DMS53 (cell line): ENCODE data around the gene STAT6.
"Not testable (repeated sequence)": the region's sequence is repeated elsewhere in the genome, so short reads cannot be mapped to it uniquely, and the experiment has no call there.

ENCODE experiments used
- DNase-seq: peaks from one replicate; lab custom pipeline; 2025; lab: John Stamatoyannopoulos, UW

The STAT6 gene

DNA sequence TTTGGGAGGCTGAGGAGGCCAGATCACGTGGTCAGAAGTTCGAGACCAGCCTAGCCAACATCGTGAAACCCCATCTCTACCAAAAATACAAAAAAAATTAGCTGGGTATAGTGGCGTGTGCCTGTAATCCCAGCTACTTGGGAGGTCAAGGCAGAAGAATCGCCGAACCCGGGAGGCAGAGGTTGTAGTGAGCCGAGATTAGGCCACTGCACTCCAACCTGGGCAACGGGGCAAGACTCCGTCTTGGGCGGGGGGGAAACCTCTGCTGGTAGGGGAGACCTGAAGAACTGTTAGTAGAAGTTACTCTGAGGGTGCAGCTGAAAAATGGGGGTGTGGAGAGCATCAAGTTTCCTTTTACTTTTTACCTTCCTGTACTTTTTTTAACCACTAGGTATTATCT is 14.9 kb upstream of the STAT6 start:
- DNase-seq, result no peak

DNA sequence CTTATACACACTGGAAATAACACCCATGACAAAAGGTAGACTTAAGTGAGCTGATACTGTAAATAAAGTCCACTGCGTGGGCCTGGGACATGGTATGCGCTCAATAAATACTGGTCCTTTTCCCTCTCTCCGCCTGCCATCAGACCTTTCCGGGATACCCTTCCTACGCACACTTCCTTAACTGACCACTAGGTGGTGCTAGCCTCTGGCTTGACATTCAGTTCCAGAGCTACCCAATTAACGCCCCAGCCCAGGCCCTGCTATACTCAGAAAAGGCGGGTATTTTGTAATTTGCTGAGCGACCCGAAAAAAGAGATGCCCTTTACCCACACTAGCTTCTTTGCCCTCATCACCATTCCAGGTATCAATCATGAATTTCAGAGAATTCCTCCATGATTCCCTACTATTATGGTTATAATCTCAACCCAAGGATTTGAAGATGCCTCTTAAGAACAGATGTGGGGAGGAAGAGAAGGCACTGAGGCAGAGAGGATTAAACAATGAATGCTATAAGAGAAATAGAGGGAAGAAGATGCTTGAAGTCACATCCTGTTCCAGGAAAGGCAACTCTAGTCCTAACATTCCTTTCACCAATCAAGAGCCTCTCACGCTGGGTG is 13.2 kb upstream of the STAT6 start:
- peak; percentile 88 for DNase-seq

DNA sequence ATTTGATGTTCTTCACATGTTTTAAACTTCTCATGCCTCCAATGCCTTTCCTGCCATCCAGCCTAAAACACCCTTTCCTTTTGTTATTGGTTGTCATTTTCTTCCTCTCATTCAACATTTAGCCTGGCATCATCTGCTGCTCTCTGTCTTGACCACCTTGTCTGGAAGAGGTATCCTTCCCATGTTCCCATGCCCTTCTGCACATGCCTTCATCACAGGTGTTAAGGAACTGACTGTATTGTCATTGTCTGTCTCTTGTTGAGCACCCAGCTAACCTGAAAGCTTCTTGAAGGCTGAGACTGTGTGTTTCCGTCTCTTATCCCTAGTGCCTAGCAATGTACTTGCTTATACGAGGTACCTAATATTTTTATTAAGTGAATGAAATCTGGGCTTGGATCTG is 12.7 kb upstream of the STAT6 start:
- no peak for DNase-seq

DNA sequence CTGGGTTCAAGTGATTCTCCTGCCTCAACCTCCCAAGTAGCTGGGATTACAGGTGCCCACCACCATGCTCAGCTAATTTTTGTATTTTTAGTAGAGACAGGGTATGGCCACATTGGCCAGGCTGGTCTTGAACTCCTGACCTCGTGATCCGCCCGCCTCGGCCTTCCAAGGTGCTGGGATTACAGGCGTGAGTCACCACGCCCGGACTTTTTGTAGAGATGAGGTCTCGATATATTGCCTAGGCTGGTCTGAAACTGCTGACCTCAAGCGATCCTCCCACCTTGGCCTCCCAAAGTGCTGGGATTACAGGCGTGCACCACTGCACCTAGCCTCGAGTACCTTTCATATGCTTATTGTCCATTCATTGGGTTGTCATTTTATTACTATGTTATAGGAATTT is 9.6 kb upstream of the STAT6 start:
- DNase-seq, result not testable (repeated sequence)

DNA sequence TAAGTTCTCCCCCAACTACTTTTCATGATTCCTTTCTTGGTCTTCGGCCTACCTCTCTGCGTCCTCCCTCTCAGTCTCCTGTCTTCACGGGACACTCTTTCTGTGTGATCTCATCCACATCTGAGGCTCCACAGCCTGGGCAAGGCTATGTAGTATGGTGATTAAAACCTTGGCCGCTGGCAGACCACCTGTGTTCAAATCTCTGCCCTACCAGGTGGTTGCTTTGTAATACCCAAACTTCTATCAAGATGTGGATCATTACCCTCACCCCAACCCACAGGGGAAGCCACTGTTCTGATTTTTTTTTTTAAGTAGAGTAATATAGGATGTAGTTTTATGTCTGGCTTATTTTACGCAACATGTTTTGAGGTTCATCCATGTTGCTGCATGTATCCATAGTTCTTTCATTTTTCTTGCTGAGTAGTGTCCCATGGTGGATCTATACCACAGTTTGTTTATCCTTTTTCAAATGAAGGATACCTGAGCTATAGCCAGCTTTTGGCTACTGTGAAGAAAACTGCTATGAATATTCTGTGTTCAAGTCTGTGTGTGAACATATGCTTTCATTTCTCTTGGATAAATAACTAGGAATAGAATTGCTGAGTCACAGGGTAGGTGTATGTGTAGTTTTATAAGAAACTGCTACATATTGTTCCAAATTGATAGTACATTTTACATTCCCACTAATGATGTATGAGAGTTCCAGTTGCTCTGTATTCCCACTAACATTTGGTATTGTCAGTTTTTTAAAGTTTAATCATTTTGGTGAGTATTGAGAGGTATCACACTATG is 8.3 kb upstream of the STAT6 start:
- no peak for DNase-seq

DNA sequence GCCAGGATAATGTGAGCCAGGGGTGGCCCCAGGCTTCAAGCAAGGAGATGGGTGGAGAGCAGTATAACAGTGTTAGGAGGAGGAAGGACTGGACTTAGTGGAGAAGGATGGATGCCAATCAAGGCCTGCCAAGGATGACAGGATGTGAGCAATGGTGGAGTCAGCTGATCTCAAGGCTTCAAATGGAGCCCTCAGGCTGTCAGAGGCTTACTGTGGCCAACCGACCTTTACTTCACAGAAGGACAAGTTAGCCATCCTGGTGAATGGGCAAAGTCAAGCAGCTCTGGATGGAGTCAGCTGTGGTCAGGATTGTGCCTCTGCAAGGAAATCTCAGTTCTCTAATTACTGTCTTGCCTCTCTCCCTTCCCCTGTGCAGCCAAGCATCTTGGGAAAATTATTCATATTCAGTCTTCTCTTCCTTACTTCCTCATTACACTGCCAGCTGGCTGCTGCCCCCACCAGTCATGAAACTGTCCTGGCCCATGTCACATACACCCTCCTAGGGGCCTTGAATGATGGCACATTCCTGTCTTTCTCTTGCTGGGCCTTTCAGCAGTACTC is 7.6 kb upstream of the STAT6 start:
- DNase-seq, result peak; percentile 19

DNA sequence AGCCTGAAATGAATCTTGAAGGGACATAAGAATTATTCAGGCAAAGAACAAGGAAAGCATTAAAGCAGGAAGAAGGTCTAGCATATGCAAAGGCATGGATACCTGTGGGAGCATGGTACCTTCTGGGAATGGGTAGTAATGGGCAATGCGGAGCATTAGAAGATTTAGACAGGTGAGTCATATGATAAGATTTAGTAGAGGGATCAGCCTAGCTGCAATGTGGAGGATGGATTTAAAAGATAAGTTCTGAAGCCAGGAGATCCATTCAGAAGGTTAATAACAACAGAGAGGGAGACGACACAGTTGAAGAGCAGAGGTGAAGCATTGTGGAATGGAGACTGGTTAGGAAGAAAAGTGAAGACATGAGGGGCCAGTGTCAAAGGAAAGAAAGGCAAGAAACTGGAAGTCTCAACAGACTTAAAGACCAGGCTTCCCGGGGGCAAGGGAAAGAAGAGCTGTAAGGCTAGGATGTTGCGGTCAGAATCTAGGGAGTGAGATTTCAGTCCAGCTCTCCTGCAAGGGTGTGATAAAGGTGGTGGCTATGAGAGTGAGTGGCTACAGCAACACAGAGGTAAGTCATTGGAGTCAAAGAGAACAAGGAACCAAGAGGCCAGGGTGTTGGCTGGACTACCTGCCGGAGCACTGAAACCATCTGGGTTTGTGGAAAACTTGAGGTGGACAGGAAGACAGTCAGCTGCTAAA is 5.6 kb upstream of the STAT6 start:
- DNase-seq, result no peak

DNA sequence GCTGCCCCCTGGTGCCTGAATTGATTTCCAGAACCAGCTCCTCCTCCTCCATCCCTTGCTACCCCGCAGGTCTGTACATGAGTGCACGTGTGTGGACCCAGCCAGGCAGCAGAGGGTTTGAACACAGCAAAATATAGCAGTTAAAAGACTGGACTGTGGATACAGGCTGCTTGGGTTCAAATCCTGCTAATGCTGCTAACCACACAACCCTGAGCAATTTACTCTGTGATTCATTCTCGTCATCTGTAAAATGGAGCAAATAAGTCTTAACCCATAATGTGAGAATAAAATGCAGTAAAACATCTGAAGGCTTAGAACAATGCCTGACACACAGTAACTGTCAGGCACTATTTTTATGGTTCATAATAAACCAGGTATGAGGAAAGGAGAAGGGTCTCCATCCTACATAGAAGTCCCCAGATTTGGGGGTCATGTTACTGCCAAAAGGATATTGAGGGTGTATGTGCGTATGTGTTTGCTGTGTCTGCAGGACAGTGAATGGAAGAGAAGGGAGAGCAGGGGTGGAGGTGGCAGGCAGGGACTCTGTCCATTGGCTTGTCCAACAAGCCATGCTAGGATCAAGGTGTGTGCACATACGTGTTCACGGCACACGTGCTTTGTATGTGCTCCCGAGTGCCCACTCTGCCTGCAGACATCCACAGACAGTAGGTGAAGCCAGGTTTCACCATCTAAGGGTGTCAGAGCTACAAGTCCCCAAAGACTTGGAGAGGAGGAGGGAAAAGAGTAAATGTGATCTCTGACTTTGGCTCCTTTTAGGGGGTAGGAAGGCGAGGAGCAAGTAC is 1.5 kb upstream of the STAT6 start:
- DNase-seq, result no peak

DNA sequence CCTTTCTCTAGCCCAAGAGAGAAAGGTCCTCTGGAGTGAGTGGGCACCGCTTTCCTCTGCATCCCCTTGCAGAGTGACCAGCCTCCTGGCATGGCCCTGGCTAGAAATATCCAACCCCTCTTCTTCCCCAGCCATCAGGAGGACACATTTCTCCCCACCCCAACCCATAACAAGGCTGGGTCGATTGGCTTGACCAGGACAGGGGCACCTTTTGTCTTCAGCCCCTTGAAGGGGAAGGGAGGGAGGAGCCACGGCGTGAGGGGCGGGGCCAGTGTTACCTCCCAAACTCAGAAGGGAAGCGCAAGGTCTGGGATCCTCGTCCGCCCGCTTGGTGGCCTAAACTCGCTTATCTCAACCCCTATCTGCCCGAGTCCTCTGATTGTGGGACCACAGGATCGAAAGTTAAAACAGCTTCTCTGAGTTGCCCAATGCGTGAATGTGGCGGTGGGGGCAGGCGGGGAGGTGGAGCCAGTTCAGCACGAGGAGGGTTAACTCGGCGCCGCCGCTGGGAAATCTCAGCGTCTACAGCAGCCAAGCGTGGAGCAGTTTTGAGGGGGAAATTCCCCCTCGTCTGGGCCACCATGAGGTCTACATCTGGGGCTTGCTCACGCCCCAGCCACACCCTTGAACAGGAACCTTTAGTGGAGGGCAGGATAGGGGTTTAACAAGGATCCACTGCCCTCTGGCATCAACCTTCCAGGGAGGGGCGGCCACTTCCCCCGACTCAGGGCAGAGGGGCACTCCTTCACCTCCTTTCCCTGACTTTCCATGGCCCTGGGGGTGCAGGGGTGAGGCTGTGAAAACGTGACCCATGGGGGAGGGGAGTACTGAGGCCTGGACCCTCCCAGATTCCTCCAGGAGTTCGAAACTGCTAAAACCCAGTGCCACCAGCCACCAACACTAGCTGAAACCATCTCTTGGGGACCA is 795 bp downstream of the STAT6 start:
- DNase-seq, result peak; percentile 60

DNA sequence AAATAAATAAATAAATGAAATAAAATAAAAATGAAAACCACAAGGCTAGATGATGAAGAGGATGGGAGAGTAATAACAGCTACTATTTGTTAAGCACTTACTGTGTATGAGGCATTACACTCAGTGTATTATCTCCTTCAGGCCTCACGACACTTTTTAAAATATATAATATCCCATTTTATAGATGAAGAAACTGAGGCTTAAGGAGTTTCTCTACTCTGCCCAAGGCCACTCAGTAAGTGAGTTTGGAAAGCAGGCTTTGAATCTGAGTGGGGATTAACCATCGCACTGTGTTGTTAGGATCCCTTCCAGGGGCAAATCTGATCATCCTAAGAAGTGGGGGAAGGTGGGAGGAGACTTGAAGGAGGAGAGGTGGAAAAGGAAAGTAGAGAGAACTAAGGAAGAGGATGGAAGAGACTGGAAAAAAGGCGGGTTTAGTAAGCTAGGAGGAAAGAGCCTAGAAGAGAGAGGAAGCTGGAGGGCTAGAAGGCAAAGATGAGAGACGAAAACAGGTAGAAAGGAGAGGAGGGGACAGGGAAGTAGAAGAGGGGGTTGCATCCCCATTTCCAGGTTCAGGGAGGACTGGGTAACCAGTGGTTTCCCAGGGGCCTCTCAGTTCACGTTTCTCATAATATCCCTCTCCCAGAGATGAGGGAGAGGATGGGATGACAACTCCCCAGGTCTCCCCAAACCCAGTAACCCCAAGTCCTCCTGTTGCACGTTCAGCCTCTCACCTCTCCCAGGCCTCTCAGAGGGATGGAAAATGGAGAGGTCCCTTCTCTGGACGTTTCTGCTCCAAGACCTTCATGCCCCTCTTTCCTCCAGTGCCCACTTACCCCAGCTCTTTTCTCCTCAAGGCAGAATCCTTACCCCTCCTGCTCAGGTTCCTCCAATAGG is 1.7 kb downstream of the STAT6 start:
- no peak for DNase-seq

DNA sequence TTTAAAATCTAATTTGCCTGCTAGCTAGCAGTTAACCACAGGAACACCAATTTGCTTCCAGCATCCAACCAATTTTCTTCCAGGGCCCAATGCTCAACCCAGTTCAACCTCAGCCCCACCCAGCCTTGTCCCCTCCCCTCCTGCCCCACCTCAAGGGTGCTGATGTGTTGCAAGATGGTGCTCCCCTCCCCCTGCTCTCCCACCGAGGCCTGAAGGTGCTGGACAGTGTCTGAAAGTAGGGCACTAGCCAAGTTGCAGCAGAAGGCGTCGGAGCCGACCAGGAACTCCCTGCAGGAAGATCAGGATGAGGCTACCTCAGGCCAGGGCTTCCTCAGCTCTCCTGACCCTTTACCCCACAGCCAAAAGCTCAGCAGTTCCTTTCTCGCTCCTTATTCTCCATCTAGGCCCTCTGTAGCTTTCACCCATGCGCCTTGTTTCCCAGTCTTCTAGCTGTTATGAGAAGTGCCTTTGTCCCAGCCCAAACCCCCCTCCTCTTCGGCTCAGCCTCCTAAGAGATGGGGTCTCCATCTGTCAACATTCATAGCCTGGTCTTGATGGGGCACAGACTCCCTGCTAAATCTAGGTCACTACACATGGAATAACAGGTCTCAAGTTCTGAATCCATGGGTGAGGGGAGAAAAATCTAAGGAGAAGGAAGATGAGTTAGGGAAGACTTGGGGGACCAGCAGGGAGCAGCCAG is 3.6 kb downstream of the STAT6 start:
- DNase-seq, result no peak

DNA sequence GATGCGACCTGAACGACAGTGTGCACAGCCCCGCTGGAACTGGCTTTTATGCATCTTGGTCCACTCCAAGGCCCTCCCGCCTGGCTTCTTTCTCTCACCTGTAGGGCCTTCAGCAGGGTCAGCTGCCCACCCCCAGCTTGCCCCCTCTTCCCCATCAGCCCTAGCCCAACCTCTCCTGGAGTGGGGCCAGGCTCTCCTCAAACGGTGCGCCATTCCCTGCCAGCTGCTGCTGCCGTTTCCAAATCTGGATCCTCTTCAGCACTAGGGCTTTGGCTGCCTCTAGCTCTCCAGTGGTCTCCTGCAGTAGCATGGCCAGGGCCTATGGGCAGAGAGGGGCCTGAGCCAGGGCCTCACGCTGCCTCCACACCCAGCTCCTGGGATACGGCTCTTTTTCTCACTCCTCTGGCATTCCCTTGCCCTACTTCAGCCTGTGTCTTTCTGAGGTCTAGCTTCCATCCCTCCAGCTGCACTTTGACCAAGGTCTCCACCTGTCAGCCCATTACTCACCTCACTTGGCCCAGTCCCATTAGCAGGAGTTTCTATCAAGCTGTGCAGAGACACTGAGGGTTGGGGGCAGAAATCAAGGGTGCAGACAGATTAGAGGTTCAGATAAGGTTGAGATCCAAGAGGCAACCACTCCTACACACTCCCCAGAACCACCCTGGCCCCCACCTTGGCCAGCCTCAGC is 5.0 kb downstream of the STAT6 start:
- DNase-seq, result no peak

DNA sequence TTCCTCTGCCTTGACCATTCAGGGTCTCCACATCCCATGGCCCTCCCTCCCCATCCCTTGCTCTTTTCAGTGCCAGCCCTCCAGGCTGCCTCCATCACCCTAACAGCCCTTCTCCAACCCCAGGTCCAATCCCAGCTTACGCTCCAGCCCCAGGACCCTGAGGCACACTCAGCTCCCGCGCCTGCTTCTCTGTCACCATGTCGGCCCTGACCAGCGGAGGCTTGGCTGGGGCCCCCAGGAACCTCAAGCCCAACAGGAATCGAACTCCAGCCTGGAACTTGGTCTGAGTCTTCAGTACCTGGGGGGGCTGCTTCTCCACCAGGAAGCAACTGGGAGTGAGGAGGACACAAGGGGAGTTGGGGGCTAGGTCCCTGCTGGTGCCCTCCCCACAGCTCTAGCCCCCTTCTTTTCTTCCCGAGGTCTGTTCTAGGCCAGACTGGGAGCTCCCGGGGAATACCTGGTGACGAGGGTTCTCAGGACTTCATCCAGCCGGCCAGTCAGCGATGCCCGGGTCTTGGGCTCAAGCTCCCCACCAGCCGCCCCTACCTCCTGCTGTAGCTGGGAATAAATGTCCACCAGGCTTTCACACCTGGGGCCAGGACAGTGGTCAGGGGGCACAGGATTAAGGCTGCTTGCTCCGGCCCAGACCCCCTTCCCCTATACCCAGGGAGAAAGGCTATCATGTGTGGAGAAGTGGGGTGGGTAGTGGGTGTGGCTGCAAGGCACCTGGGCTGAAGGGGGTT is 6.0 kb downstream of the STAT6 start:
- DNase-seq, result no peak

DNA sequence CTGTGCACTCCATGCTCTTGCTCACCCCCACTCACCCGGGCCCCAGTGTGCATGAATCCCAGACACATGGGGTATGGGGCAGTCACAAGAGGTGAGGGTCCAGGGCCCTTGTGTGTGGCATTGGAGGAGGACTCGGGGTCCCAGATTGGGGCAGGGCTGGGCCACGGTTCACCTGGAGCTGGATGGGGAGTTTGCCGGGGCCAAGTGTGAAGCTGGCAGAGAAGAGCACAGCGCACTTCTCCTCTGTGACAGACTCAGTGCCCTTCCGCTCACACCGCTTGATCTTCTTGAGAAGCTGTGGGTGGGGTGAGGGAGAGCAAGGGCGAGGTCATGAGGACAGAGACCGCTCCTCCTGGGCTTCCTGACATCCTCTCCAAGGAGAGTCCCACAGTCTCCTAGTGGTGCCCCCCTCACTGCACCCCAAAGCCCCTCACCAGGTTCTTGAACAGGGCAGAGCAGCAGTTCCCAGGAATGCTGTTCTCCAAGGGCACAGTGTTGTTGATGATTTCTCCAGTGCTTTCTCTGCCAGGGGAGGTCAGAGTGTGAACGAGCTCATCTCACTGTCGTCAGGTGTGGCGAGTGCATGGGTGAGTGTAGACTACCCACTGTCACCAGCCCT is 6.8 kb downstream of the STAT6 start:
- DNase-seq, result no peak

DNA sequence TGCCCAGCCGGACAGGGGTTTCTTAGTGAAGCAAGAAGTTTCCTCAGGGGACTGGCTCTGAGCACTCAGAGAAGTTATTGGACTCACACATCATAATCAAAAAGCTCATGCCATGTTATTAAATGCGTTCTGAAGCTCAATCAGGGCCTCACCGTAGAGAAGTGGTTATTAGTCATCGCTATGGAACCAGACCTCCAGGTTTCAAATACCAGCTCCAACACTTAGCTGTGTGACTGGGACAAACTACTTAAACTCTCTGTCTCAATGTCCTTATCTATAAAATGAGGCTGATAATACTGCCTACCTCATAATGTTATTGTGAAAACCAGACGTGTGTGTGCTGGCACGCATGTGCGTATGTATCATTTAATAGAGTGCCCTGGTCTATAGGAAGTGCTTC is 7.3 kb downstream of the STAT6 start:
- DNase-seq, result peak; percentile 26

DNA sequence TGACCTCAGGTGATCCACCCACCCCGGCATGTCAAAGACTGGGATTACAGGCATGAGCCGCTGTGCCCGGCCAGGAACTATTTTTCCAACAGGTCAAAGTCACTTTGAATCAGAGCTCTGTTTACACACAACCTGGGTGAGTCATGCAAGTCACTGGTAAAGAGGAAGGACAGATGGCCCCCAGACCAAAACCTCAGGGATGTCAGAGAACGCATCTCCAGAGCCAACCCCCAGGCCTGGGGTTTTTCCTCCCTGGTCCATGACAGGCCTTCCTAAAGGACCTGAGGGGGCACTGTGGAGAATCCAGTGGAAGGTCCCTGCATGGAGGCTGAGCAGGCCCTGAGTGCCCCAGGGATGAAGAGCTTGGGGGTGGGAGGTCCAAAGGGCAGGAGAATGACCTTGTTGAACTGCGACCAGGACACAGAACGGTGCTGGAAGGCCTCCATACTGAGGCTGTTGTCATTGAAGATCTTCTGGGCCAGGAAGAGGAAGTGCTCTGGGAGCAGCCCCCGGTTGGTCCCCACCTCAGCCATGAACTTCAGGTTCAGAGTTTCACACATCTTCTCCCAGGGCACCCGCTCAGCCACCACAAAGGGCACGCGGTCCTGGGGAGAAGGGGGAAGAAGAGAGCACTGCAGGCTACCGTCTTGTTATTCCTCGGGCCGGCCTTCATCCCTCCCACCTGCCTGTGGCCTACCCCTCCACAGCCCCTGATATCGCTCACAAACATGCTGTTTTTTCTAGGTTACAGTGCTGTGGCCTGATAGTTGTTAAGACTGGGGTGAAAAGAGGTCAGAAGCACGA is 9.1 kb downstream of the STAT6 start:
- peak; percentile 89 for DNase-seq

DNA sequence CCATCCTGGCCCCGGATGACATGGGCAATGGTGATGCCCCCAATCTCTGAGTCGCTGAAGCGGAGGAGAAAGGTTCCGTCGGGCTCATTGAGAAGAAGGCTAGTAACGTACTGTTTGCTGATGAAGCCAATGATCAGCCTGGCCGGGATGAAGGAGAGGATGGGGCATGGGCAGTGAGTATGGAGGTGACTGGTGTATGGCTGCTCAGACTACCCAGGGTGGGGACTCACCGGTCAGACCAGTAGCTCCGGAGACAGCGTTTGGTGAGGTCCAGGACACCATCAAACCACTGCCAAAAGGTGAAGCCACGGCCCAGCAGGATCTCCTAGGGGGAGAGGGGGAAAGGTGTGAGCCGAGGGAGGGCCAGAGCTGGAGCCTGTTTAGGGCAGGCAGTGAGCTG is 11.4 kb downstream of the STAT6 start:
- DNase-seq, result no peak
